Measurements from ENCODE around the gene ELN.
"Not testable (repeated sequence)": the region's sequence is repeated elsewhere in the genome, so short reads cannot be mapped to it uniquely, and the experiment has no call there.

The ELN gene

GRCh38 chr7:74027683-74028320 lies at the start of gene ELN:
ELN (plus strand) TSS chr7:74028173; CDS start chr7:74028188, 15 bp downstream.
- DNase-seq (ENCODE audit: low read depth) = no peak

GRCh38 chr7:73978661-73979563 lies 49.1 kb upstream of the ELN start:
- no peak for DNase-seq (ENCODE audit: low read depth)

- not testable (repeated sequence) for DNase-seq (ENCODE audit: low read depth)
These were observed 48.3 kb upstream of the ELN start for GRCh38 chr7:73979656-73980055.

GRCh38 chr7:73980206-73980605 lies 47.8 kb upstream of the ELN start:
- no peak for DNase-seq (ENCODE audit: low read depth)

- no peak for DNase-seq (ENCODE audit: low read depth)
These were observed 46.0 kb upstream of the ELN start for GRCh38 chr7:73981933-73982332.

- no peak for DNase-seq (ENCODE audit: low read depth)
These were observed 44.4 kb upstream of the ELN start for GRCh38 chr7:73983437-73984164.

GRCh38 chr7:73984481-73985205 lies 43.3 kb upstream of the ELN start:
- no peak for DNase-seq (ENCODE audit: low read depth)

- DNase-seq (ENCODE audit: low read depth) = no peak
These were observed 42.2 kb upstream of the ELN start for GRCh38 chr7:73985737-73986141.

- no peak for DNase-seq (ENCODE audit: low read depth)
These were observed 41.8 kb upstream of the ELN start for GRCh38 chr7:73986158-73986631.

- no peak for DNase-seq (ENCODE audit: low read depth)
These were observed 40.7 kb upstream of the ELN start for GRCh38 chr7:73987298-73987697.

- no peak for DNase-seq (ENCODE audit: low read depth)
These were observed 39.8 kb upstream of the ELN start for GRCh38 chr7:73988197-73988596.

- DNase-seq (ENCODE audit: low read depth) = no peak
These were observed 36.4 kb upstream of the ELN start for GRCh38 chr7:73991522-73992100.

- no peak for DNase-seq (ENCODE audit: low read depth)
These were observed 35.8 kb upstream of the ELN start for GRCh38 chr7:73992101-73992562.

GRCh38 chr7:73994023-73994422 lies 34.0 kb upstream of the ELN start:
- no peak for DNase-seq (ENCODE audit: low read depth)

GRCh38 chr7:73994761-73995160 lies 33.2 kb upstream of the ELN start:
- no peak for DNase-seq (ENCODE audit: low read depth)

- no peak for DNase-seq (ENCODE audit: low read depth)
These were observed 32.6 kb upstream of the ELN start for GRCh38 chr7:73995330-73995729.

- DNase-seq (ENCODE audit: low read depth) = no peak
These were observed 32.0 kb upstream of the ELN start for GRCh38 chr7:73995821-73996511.

GRCh38 chr7:73997056-73997455 lies 30.9 kb upstream of the ELN start:
- no peak for DNase-seq (ENCODE audit: low read depth)

- no peak for DNase-seq (ENCODE audit: low read depth)
These were observed 28.1 kb upstream of the ELN start for GRCh38 chr7:73999664-74000435.
